ENCODE measurements around the gene PTPRG.

DNA sequence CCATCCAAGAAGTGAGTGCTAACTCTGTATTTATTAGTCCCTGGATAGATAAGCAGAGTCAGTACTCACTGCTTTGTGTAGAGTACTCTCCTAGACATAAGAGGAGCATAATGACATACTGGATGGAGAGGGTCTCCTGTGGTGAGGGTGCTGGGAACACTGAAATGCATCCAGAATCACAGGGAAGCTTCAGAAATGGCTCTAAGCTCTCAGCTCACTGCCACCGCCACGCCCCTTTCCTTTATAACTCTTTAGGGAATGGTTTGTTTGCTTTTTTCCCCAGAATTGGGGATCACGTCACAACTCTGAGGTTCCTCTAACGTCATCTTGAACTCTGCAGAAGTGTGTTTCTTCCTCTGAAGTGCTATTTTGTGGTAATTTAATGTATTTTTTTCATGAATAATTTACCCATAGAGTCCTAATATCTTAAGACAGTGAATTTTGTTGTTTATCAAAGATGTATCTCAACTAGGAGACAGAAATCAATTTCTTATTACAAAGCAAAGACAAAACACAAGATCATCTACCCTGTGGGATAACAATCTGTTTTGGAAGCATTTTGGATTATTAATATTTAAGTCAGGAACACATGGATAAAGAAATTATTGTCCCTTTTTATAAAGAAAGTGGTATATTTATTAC, 154.6 kb downstream of the PTPRG start:
- TF ChIP-seq, protein P1, sequence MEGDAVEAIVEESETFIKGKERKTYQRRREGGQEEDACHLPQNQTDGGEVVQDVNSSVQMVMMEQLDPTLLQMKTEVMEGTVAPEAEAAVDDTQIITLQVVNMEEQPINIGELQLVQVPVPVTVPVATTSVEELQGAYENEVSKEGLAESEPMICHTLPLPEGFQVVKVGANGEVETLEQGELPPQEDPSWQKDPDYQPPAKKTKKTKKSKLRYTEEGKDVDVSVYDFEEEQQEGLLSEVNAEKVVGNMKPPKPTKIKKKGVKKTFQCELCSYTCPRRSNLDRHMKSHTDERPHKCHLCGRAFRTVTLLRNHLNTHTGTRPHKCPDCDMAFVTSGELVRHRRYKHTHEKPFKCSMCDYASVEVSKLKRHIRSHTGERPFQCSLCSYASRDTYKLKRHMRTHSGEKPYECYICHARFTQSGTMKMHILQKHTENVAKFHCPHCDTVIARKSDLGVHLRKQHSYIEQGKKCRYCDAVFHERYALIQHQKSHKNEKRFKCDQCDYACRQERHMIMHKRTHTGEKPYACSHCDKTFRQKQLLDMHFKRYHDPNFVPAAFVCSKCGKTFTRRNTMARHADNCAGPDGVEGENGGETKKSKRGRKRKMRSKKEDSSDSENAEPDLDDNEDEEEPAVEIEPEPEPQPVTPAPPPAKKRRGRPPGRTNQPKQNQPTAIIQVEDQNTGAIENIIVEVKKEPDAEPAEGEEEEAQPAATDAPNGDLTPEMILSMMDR (IDR thresholded peaks at IDR 0.05), result no peak
- no peak for TF ChIP-seq POLR2A (IDR thresholded peaks at IDR 0.05)
